PC-9 (cell line): ENCODE data around the gene KIF6.

Experiments
- CTCF ChIP-seq: fragments of 200-600 bp; sonication (generic); conservative IDR thresholded peaks from 2 replicates; pipeline ENCODE4 v1.6.1; 2017; ENCODE audit warnings: mixed run types, antibody characterized with exemption, mild to moderate bottlenecking, moderate library complexity
- EZH2 ChIP-seq: fragments of 200-600 bp; sonication (generic); IDR thresholded peaks from 2 replicates; pipeline ENCODE4 v1.8.0; 2017; ENCODE audit warnings: antibody characterized with exemption, low read depth

- no peak for TF ChIP-seq EZH2
- TF ChIP-seq CTCF = no peak
Measured at GRCh38 chr6:39654121-39654520, 71.1 kb downstream of the KIF6 start.
